Activated T-cell treated with anti-CD3 and anti-CD28 coated beads for 4 hours (primary cell): ENCODE measurements around the gene RGL1.

Experiments used
- DNase-seq: peaks from one replicate; pipeline ENCODE4 v3.0.0-alpha.2; 2020

Gene RGL1

GRCh38 chr1:183787704-183788103 is 17.2 kb upstream of the RGL1 start:
- DNase-seq = no peak

- no peak for DNase-seq
These were observed 13.6 kb upstream of the RGL1 start for GRCh38 chr1:183791319-183791718.

- no peak for DNase-seq
These were observed 12.6 kb upstream of the RGL1 start for GRCh38 chr1:183792300-183792699.

- no peak for DNase-seq
These were observed 10.8 kb upstream of the RGL1 start for GRCh38 chr1:183794088-183794487.

- no peak for DNase-seq
These were observed 4.5 kb upstream of the RGL1 start for GRCh38 chr1:183800449-183800848.

- no peak for DNase-seq
These were observed 3.3 kb upstream of the RGL1 start for GRCh38 chr1:183801649-183802048.

- no peak for DNase-seq
These were observed 533 bp upstream of the RGL1 start for GRCh38 chr1:183804387-183804786.

- DNase-seq = no peak
These were observed 1.2 kb downstream of the RGL1 start for GRCh38 chr1:183806125-183806524.

GRCh38 chr1:183806675-183807074 is 1.8 kb downstream of the RGL1 start:
- DNase-seq = no peak

GRCh38 chr1:183807549-183808168 is 2.7 kb downstream of the RGL1 start:
- DNase-seq = no peak

GRCh38 chr1:183808296-183809027 is 3.5 kb downstream of the RGL1 start:
- no peak for DNase-seq

- DNase-seq = no peak
These were observed 5.2 kb downstream of the RGL1 start for GRCh38 chr1:183810121-183810520.

GRCh38 chr1:183810756-183811544 is 6.0 kb downstream of the RGL1 start:
- no peak for DNase-seq

- no peak for DNase-seq
These were observed 7.2 kb downstream of the RGL1 start for GRCh38 chr1:183812128-183812527.

- no peak for DNase-seq
These were observed 8.0 kb downstream of the RGL1 start for GRCh38 chr1:183812686-183813569.

GRCh38 chr1:183814121-183814681 is 9.3 kb downstream of the RGL1 start:
- no peak for DNase-seq

- no peak for DNase-seq
These were observed 11.2 kb downstream of the RGL1 start for GRCh38 chr1:183816110-183816509.

- DNase-seq = no peak
These were observed 12.8 kb downstream of the RGL1 start for GRCh38 chr1:183817576-183818288.

- DNase-seq = no peak
These were observed 14.1 kb downstream of the RGL1 start for GRCh38 chr1:183819059-183819458.

GRCh38 chr1:183821309-183821888 is 16.5 kb downstream of the RGL1 start:
- no peak for DNase-seq

GRCh38 chr1:183821889-183822611 is 17.1 kb downstream of the RGL1 start:
- no peak for DNase-seq
